ENCODE measurements around the gene TMEM238L.

DNA sequence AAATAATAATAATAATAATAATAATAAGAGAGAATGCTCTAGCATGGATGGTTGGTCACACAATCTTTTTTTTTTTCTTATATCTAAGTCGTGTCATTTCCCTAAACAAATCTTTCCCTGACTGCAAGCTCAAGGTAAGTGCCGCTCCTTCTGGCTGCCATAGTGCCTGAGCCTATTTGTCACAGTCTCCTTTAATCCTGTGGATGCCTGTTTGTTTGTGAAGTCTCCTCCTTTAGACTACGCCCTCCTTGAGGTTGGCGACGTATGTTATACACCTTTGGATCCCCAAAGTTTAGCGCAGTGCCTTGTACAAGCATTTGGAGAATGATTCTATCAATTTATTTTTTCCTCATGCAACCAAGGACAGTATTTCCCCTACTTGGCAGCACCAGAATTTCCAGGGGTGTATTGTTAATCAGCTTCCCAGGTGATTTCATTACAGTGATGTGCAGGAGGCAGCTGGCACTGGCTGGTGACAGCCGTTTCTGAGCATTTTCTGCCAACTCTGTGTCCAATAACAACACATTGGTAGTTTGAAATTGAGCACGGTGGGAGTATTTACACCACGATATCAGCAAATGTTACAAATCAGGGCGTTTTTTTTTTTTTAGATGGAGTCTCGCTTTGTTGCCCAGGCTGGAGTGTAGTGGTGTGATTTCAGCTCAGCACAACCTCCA lies 26.6 kb downstream of the TMEM238L start:
- TF ChIP-seq, protein P1, sequence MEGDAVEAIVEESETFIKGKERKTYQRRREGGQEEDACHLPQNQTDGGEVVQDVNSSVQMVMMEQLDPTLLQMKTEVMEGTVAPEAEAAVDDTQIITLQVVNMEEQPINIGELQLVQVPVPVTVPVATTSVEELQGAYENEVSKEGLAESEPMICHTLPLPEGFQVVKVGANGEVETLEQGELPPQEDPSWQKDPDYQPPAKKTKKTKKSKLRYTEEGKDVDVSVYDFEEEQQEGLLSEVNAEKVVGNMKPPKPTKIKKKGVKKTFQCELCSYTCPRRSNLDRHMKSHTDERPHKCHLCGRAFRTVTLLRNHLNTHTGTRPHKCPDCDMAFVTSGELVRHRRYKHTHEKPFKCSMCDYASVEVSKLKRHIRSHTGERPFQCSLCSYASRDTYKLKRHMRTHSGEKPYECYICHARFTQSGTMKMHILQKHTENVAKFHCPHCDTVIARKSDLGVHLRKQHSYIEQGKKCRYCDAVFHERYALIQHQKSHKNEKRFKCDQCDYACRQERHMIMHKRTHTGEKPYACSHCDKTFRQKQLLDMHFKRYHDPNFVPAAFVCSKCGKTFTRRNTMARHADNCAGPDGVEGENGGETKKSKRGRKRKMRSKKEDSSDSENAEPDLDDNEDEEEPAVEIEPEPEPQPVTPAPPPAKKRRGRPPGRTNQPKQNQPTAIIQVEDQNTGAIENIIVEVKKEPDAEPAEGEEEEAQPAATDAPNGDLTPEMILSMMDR (IDR thresholded peaks at IDR 0.05): no peak
- TF ChIP-seq POLR2A (IDR thresholded peaks at IDR 0.05): no peak
